H1 (cell line): ENCODE measurements around the gene DDX1. TPM values are rescaled to one million over a fixed set of nuclear protein-coding genes. Genes with fewer than 3 reads are reported as not detected.

ENCODE experiments used
- CTCF ChIA-PET: fragments of 300-600 bp; sonication (Branson Sonifier 250); formaldehyde crosslinking; loops from one replicate; lab custom pipeline; 2021; ENCODE audit not compliant: partially characterized antibody; lab: Charles Lee
- POLR2A ChIA-PET: fragments of 300-600 bp; sonication (Branson Sonifier 250); formaldehyde crosslinking; loops from one replicate; lab custom pipeline; 2021; ENCODE audit warnings: inconsistent platforms; ENCODE audit not compliant: partially characterized antibody; lab: Charles Lee
- DNase-seq, 2 experiments: peaks; one replicate each; pipeline versions ENCODE4 v3.0.0 to v3.0.0-alpha.2; 2010 to 2022; ENCODE audit warnings: low spot score in 2 of 2, low read depth in 1 of 2, mixed read lengths in 1 of 2
- FAIRE-seq: peaks from 2 replicates; lab custom pipeline; 2011; peaks lifted over from hg19 to GRCh38; lab: Jason Lieb, UNC
- H2AFZ ChIP-seq: 2 replicates; pipeline ENCODE4 v1.8.1; 2012; ENCODE audit warnings: low read length, inconsistent platforms
- H2AK5ac ChIP-seq: 2 replicates; pipeline ENCODE4 v1.6.1; 2013; ENCODE audit warnings: low read depth, low read length
- H2BK120ac ChIP-seq: replicated peaks from 2 replicates; pipeline ENCODE3; 2013; ENCODE audit warnings: low read depth, low read length, inconsistent platforms
- H2BK12ac ChIP-seq: 2 replicates; pipeline ENCODE4 v1.6.1; 2013; ENCODE audit warnings: low read depth, low read length
- H2BK15ac ChIP-seq: 2 replicates; pipeline ENCODE4 v1.6.1; 2013; ENCODE audit warnings: low read length
- H2BK20ac ChIP-seq: 2 replicates; pipeline ENCODE4 v1.6.1; 2013; ENCODE audit warnings: low read length
- H2BK5ac ChIP-seq: 2 replicates; pipeline ENCODE4 v1.6.1; 2013; ENCODE audit warnings: low read depth, low read length
- H3K14ac ChIP-seq: 2 replicates; pipeline ENCODE4 v1.6.1; 2013; ENCODE audit warnings: inconsistent platforms; ENCODE audit not compliant: insufficient read length
- H3K18ac ChIP-seq: 2 replicates; pipeline ENCODE4 v1.6.1; 2013; ENCODE audit warnings: low read length; ENCODE audit errors: extremely low read depth
- H3K23ac ChIP-seq: 2 replicates; pipeline ENCODE4 v1.6.1; 2013; ENCODE audit warnings: inconsistent platforms; ENCODE audit not compliant: insufficient read length
- H3K23me2 ChIP-seq: 2 replicates; pipeline ENCODE4 v1.6.1; 2013; ENCODE audit warnings: low read depth, low read length
- H3K27ac ChIP-seq: 2 replicates; pipeline ENCODE4 v1.6.1; 2011; ENCODE audit warnings: low read depth, low read length, inconsistent platforms
- H3K27me3 ChIP-seq, 4 experiments: replicated peaks in 1 of 4; 1 replicate in 1 of 4; 2 replicates in 3 of 4; pipeline versions ENCODE4 v1.6.1 to v1.8.1; 2011 to 2013; ENCODE audit warnings: low read length in 3 of 4, mild to moderate bottlenecking in 3 of 4, inconsistent platforms in 2 of 4, mixed read lengths in 2 of 4, moderate library complexity in 1 of 4; ENCODE audit not compliant: control insufficient read depth in 3 of 4, insufficient read depth in 3 of 4; ENCODE audit errors: extremely low read depth in 1 of 4
- H3K36me3 ChIP-seq, 4 experiments: 2 replicates each; pipeline versions ENCODE4 v1.6.1 to v1.8.1; 2011 to 2013; ENCODE audit warnings: mild to moderate bottlenecking in 4 of 4, low read length in 3 of 4, moderate library complexity in 2 of 4, control low read depth in 1 of 4, inconsistent platforms in 1 of 4; ENCODE audit not compliant: insufficient read depth in 4 of 4, control insufficient read depth in 2 of 4
- H3K4ac ChIP-seq: replicated peaks from 2 replicates; pipeline ENCODE3; 2013; ENCODE audit warnings: low read length, low read depth, mixed read lengths, inconsistent platforms; ENCODE audit not compliant: insufficient read length
- H3K4me1 ChIP-seq, 4 experiments: replicated peaks in 1 of 4; 1 replicate in 1 of 4; 2 replicates in 3 of 4; pipeline versions ENCODE4 v1.6.1 to v1.8.1; 2011 to 2013; ENCODE audit warnings: low read length in 3 of 4, inconsistent platforms in 2 of 4, mixed read lengths in 1 of 4; ENCODE audit not compliant: insufficient read depth in 4 of 4, control insufficient read depth in 3 of 4
- H3K4me2 ChIP-seq, 2 experiments: 2 replicates each; pipeline versions ENCODE4 v1.6.1 to v1.8.1; 2011 to 2013; ENCODE audit warnings: low read depth in 2 of 2, low read length in 2 of 2, control low read depth in 1 of 2, inconsistent platforms in 1 of 2, mild to moderate bottlenecking in 1 of 2; ENCODE audit not compliant: insufficient read depth in 1 of 2
- H3K4me3 ChIP-seq, 4 experiments: fragments of 200-600, 300-600 bp in 1 of 4; sonication (generic), shearing (Covaris generic), sonication (Bioruptor Twin) in 1 of 4; 2 replicates each; pipeline versions ENCODE4 v1.5.1 to v1.8.1; 2011 to 2016; ENCODE audit warnings: low read length in 4 of 4, low read depth in 3 of 4, control low read depth in 2 of 4, inconsistent platforms in 2 of 4, mild to moderate bottlenecking in 2 of 4, mixed read lengths in 1 of 4, moderate library complexity in 1 of 4; ENCODE audit not compliant: insufficient read depth in 2 of 4; ENCODE audit errors: extremely low read depth in 1 of 4
- H3K56ac ChIP-seq: replicated peaks from 2 replicates; pipeline ENCODE3; 2013; ENCODE audit warnings: low read depth, mild to moderate bottlenecking, mixed read lengths, low read length, inconsistent platforms; ENCODE audit not compliant: insufficient read length
- H3K79me1 ChIP-seq: 2 replicates; pipeline ENCODE4 v1.6.1; 2013; ENCODE audit warnings: low read depth, low read length, control low read depth
- H3K79me2 ChIP-seq, 2 experiments: 2 replicates each; pipeline versions ENCODE4 v1.6.1 to v1.8.1; 2012 to 2013; ENCODE audit warnings: low read length in 2 of 2, mild to moderate bottlenecking in 2 of 2, inconsistent platforms in 1 of 2; ENCODE audit not compliant: insufficient read depth in 2 of 2, control insufficient read depth in 1 of 2
- H3K9ac ChIP-seq, 4 experiments: replicated peaks in 1 of 4; 1 replicate in 1 of 4; 2 replicates in 3 of 4; pipeline versions ENCODE4 v1.6.1 to v1.8.1; 2011 to 2013; ENCODE audit warnings: low read depth in 3 of 4, low read length in 3 of 4, control low read depth in 2 of 4, mild to moderate bottlenecking in 2 of 4, moderate library complexity in 2 of 4, inconsistent platforms in 1 of 4; ENCODE audit errors: extremely low read depth in 1 of 4
- H3K9me3 ChIP-seq, 2 experiments: 2 replicates each; pipeline versions ENCODE4 v1.6.1 to v1.8.1; 2012 to 2013; ENCODE audit warnings: mild to moderate bottlenecking in 2 of 2, moderate library complexity in 2 of 2, control low read depth in 1 of 2, inconsistent platforms in 1 of 2, low read depth in 1 of 2, low read length in 1 of 2, mixed read lengths in 1 of 2; ENCODE audit not compliant: insufficient read depth in 2 of 2
- H4K20me1 ChIP-seq, 2 experiments: replicated peaks in 1 of 2; 2 replicates each; pipeline versions ENCODE3 to v1.8.1; 2011 to 2013; ENCODE audit warnings: inconsistent platforms in 2 of 2, low read length in 2 of 2, mild to moderate bottlenecking in 1 of 2; ENCODE audit not compliant: insufficient read depth in 2 of 2, control insufficient read depth in 1 of 2
- H4K5ac ChIP-seq: 2 replicates; pipeline ENCODE4 v1.6.1; 2013; ENCODE audit warnings: low read length, low read depth, mixed read lengths, inconsistent platforms; ENCODE audit not compliant: insufficient read length
- H4K8ac ChIP-seq: 2 replicates; pipeline ENCODE4 v1.8.0; 2013; ENCODE audit warnings: mild to moderate bottlenecking, moderate library complexity, low read length, inconsistent platforms; ENCODE audit not compliant: insufficient read depth; ENCODE audit errors: extremely low read depth
- H4K91ac ChIP-seq: replicated peaks from 2 replicates; pipeline ENCODE3; 2013; ENCODE audit warnings: low read length, mixed read lengths, inconsistent platforms; ENCODE audit not compliant: insufficient read length
- ATF2 ChIP-seq: IDR thresholded peaks from 2 replicates; pipeline ENCODE4 v1.6.1; 2012; ENCODE audit warnings: low read length, inconsistent platforms
- WGBS, 2 experiments: shearing (Covaris generic) in 1 of 2; methylation state at CpG; one replicate each; pipeline versions ENCODE4 v1.1.6 to v1.1.7; 2013 to 2015; ENCODE audit warnings: low lambda C conversion rate in 2 of 2, mixed read lengths in 2 of 2, inconsistent platforms in 1 of 2, low coverage in 1 of 2, missing lambda C conversion rate in 1 of 2; ENCODE audit not compliant: insufficient replicate concordance in 2 of 2, insufficient coverage in 1 of 2, insufficient read length in 1 of 2; ENCODE audit errors: extremely low coverage in 1 of 2, missing lambda C conversion rate in 1 of 2; 5-methylcytosine and 5-hydroxymethylcytosine counted together
- polyA plus RNA-seq, 7 experiments: library from polyadenylated mRNA; depleted of rRNA in 3 of 7; stranded (reverse) in 5 of 7; unstranded in 2 of 7; fragments of >200 nt in 5 of 7; fragments of 200-250 nt in 2 of 7; gene quantifications; 1 replicate in 5 of 7; 2 replicates in 1 of 7; 4 replicates in 1 of 7; pipeline versions ENCODE4 v1.2.1 to v1.2.3, GENCODE V29; 2011 to 2013; ENCODE audit warnings: missing spikeins in 2 of 7, mixed read lengths in 2 of 7
- total RNA-seq: library from RNA; stranded (reverse); fragmentation: NEBNext Ultra II Directional; extraction: Animal tissue kit (Norgen Biotek cat#: 25700); gene quantifications from 2 replicates; pipeline ENCODE4 v1.2.1, GENCODE V29; 2021

DDX1 gene
- total and polyA plus RNA-seq, 2 of the 8 experiments (the other 6 are each of a cell fraction or from before 2014, with no cell fraction given), result 51.1 to 161 TPM

- Histone ChIP-seq H3K14ac (no peak overlapping the region), H3K9me3 (no peaks in the 10 kb centered on the region), H2BK12ac (no peak overlapping the region), H2AK5ac (no peak overlapping the region), H2BK120ac (no peak overlapping the region), H3K4ac (no peak overlapping the region), H2BK15ac (no peak overlapping the region), H4K5ac (no peak overlapping the region), H3K18ac (no peak overlapping the region), H3K9ac (no peak overlapping the region), H3K23ac (no peak overlapping the region), H2AFZ (no peak overlapping the region), H3K79me1 (no peaks in the 10 kb centered on the region; the same call in 1 of the 2 replicates), H3K4me2 (peak overlapping the region; percentile 69 to 94; a peak in 3 of 4 replicates), H3K27me3 (no peaks in the 10 kb centered on the region), H3K36me3 (peaks cover 13 to 34% (median 26%) of the 10 kb centered on the region in 4 experiments)
- no peak for FAIRE-seq
- POLR2A ChIA-PET, result interaction anchor here (0.6 to 2.0 kb wide), 2 partner anchors 10 to 1094 kb away, joined by 3 to 8 read pairs; no protein-coding TSS in a partner anchor
- WGBS, 2 experiments, result 93% methylated on average over 3 of the region's 3 CpGs; no CpG with 5 or more reads in 1 of the 2 experiments
- no peak for TF ChIP-seq ATF2
- TF ChIP-seq, all 59 proteins: peak for 0
- Histone ChIP-seq H4K8ac (no peak overlapping the region), H2BK5ac (no peak overlapping the region), H3K27ac (no peak overlapping the region), H3K79me2 (peaks cover 8 to 34% of the 10 kb centered on the region in 2 experiments), H4K20me1 (peaks cover 0 to 3% of the 10 kb centered on the region in 2 experiments), H3K23me2 (peaks cover 3% of the 10 kb centered on the region; the same call in 1 of the 2 replicates), H3K4me3 (peak overlapping the region in 1 of 4 experiments; percentile 87; a peak in 2 of 8 replicates), H4K91ac (no peak overlapping the region), H2BK20ac (no peak overlapping the region), H3K56ac (no peak overlapping the region), H3K4me1 (peaks cover 0 to 3% (median 1%) of the 10 kb centered on the region in 4 experiments; a peak in 3 of 7 replicates)
- DNase-seq, result no peak
- CTCF ChIA-PET, result no interaction called here
Observed at GRCh38 chr2:15593327-15593705, 1.6 kb downstream of the DDX1 start.
